Measurements from ENCODE around the gene ARFIP2. TPM values are rescaled to one million over a fixed set of nuclear protein-coding genes. Genes with fewer than 3 reads are reported as not detected.

Gene ARFIP2
- total RNA-seq, 1 donor from 2014 or later: 34.1 TPM

DNA sequence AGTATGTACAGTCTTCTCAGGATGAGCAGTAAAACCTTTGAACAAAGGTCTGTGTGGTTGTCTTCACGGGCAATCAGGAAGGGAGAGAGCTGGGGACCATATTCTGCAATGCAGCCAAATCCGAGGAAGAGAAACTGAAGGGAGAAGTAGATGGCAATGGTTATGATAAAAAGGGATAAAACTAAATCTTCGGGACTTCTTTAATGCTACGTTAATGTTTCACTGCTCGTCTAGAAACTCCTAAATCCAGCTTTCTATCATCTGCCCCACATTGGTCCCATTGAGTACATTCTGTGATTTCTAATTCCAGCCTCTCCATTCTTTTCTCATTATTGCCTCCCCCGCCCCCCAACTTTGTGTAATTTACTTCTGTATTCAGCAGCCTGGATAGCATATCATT lies 1.9 kb upstream of the ARFIP2 start:
- DNase-seq (ENCODE audit: low read depth in 2 of 2): no peak

DNA sequence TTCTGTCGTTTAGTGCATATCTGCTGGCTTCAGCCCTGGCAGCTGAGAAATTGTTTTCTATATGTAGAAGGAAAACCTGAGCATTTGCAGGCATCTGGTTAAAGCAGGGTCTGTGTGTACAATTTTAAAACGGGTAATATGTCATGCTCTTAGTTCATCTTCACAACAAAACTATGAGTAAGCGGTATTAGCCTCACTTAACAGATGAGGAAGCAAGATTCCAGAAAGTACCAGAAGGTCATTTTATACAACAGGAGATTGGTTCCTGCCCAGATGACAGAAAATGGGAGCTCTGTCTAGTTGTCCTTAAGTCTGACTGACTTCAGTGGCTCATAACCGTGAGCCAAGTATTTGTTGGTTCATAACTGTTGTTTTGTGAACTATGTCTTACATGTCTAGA lies 1.3 kb upstream of the ARFIP2 start:
- DNase-seq (ENCODE audit: low read depth in 2 of 2): no peak

DNA sequence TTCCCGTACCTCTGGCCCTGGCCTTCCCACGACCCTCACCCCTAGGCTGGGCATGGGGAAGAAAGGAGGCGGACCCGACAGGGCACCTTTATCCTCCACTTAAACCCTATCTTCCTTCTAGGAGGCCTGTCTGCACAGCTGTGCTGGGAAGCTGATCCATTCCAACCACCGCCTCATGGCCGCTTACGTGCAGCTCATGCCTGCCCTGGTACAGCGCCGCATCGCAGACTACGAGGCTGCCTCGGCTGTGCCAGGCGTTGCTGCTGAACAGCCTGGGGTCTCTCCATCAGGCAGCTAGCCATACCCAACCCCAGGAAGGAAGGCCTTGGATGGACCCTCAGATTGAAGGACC lies 769 bp upstream of the ARFIP2 start:
- peak in 1 of 2 donors; percentile 27 for DNase-seq (ENCODE audit: low read depth in 2 of 2)

DNA sequence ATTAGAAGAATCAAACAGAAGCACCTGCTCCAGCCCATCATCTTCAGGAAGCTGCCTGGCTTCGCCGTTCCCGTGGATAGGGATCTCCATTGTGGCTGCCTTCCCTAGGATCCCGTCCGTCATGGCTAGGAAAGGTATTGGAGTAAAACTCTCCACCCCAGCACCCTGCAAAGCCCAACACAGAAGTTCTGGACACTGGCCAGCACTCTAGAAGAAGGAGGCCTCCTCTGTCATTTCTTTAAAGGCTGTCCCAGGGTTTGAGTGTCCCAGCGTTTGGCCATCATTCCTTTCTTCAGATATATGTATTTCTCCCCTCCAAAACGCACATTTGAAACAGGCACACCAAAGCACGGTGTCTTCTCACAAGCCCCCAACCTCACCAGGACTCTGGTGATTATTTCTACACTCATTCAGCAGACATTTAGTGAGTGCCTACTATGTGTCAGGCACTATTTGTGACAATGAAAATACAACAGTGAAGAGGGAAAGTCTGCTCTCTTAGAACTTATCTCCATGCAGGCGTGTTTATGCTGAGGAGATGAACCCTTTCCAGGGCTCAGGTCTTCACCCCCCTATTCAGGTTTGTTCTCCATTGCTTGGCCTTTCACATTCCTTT lies 724 bp downstream of the ARFIP2 start:
- no peak for DNase-seq (ENCODE audit: low read depth in 2 of 2)

DNA sequence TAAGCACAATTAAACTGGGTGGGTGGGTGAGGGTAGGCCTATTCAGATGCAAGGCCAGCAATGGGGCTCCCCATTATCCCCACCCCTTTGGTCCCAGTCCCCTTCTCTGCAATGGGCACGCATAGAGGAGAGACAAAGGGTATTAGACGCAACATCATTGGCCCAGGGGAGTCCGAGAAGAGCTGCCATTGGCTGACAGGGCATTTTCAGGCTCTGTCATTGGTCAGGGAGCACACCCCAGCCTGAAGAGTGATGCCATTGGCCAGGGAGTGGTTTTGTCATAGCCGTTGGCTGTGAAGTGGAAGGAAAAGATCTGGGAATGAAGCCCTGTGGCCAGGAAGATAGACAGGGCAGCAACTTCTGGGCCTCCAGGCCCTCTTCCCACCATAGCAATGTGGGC lies 4.6 kb downstream of the ARFIP2 start:
- no peak for DNase-seq (ENCODE audit: low read depth in 2 of 2)

DNA sequence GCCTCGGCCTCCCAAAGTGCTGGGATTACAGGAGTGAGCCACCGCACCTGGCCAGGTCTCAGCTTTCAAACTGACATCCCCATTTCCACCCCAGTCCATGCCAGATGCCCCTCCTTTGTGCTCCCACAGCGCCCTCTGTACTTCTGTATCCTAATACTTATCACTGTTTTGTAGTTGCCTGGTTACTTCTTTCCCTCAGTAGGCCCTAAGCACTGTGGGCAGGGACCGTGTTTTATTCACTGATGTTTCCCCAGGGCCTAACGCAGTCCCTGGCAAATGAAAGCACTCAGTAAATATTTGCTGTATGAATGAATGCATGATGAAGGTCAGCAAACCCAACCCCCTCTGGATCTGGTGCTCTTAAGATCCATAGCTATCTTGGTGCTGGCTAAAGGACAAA lies 5.2 kb downstream of the ARFIP2 start:
- DNase-seq (ENCODE audit: low read depth in 2 of 2): no peak

DNA sequence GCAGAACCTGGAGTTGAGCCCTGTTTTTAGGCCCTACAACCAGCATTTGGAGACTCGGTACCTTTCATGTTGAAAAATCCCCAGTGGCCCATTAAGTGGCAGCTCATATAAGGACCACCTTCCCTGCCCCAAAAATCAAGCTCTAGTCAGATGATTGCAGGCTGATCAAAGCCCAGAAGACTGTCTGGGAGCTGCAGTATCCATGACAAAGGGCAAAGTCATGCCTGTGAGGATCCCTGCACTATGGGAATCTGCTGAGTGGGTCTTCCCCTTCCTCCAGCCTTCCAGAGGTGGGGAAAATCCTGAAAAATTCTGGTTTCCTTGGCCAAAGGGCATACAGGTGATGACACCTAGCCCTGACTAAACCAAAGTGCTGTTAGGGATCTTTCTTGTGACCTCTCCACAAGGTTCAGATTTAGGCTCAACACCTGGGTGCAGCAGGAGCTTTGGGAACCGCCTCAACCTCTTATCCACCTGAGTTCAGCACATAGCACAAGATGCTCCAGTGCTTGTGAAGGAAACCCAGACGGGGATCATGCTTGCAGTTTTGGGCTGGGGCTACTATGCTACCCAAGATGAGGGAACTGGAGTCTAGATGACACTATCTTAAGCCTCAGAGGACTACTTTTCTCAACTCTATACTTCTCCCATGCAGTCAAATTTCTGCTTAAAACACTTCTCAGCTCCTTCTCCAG lies 6.2 kb downstream of the ARFIP2 start:
- no peak for DNase-seq (ENCODE audit: low read depth in 2 of 2)

DNA sequence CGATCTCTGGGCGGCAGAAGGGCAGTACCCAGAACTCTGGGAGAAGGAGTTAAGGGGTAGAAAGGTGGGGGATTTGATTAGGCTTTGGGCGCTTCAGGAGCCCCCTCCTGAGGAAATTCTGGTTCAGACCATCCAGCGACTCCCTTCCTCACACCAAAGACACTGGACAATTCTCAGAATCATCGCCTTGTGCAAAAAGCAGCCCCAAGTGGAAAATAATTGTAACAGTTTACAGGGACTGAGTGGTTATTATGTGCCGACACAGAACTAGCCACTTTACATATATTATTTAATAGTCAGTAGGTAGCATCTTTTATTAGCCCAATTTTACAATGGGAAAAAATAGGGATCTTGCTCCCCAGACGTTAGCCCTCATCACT lies 6.7 kb downstream of the ARFIP2 start:
- DNase-seq (ENCODE audit: low read depth in 2 of 2): no peak

DNA sequence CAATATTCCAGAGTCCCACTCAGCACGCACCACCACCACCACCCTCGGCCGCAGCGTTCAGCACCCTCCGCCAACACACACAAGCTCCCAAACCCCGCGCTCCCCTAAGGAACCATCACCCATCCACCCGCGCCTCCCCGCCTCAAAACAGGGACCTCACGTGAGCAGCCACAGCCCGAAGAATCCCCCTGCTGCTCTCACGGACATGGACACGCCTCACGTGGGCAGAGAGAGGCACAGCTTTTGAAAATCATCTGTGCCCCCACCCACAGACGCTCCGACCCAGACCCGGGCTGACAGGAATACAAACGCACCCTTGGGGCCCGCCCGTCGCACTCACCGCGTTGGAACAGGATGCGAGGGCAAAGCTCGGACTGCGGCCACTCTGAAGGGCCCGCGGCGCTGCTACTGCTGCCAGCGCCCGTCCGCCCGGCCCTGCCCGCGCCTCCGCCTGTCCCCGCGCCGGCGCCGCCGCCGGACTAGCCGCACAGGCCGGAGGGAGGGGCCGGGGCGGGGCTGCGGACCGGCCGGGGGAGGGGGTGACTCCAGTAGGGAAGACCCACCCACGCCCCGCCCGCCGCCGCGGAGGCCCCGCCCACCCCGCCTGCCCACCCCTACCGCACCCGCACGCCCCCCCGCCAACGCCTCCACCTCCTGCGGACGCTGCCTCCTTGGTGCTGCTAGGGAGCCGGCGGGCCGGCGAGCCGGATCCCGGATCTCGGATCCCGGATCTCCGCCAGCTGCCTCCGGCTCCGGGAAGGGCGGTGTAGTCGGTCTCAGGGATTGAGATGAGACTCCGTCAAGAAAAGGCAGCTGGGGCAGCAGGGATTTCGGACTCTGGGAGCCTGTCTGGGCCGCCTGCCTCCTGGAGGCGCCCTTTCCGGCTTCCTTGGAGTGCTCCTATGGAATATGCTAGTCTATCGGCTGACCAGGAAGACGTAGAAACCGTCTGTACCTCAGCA lies 7.4 kb downstream of the ARFIP2 start, which contains the start of gene TRIM3:
Gene TRIM3, minus strand, starts transcription at position 491 of the 962 bp plus-strand sequence. CDS start 8,246 bp downstream, outside the sequence.
- DNase-seq (ENCODE audit: low read depth in 2 of 2): peak; percentile 41 to 91

DNA sequence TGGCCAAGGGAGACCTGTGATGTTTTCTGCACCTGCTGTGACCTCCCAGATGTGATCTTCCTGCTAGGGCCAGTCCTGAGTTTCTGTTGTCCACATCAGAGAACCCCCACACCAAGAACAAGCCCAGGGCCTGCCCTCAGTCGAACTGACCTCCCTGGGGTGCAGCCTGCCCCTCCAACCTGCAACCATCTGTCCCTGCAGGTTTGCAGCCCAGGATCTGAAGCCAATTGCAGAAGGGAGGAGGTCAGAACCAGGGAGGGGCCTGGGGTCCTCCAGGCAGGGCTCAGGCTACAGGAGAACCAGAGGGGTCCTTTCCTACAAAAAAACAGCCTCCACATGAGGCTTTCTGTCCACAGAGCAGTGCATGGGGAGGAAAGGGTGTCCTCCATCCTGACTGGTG lies 8.2 kb downstream of the ARFIP2 start:
- no peak for DNase-seq (ENCODE audit: low read depth in 2 of 2)

DNA sequence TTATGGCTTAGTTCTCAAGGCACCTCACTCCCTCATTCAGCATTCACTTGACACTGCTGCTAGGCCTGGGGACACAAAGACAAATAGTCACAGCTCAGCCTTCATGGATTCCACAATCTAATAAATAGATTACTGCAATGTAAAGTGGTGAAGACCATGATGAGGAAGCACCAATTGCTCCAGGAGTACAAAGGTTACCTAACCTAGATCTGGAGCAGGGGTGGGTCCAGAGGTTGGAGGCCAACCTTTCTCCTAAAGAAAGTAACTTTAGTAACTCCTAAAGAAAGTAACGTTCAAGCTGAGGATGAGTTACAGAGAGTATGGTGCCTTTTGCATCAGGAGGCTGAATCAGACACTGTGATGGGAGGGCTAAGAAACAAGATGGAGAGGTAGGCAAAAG lies 11.5 kb downstream of the ARFIP2 start:
- DNase-seq (ENCODE audit: low read depth in 2 of 2): no peak

DNA sequence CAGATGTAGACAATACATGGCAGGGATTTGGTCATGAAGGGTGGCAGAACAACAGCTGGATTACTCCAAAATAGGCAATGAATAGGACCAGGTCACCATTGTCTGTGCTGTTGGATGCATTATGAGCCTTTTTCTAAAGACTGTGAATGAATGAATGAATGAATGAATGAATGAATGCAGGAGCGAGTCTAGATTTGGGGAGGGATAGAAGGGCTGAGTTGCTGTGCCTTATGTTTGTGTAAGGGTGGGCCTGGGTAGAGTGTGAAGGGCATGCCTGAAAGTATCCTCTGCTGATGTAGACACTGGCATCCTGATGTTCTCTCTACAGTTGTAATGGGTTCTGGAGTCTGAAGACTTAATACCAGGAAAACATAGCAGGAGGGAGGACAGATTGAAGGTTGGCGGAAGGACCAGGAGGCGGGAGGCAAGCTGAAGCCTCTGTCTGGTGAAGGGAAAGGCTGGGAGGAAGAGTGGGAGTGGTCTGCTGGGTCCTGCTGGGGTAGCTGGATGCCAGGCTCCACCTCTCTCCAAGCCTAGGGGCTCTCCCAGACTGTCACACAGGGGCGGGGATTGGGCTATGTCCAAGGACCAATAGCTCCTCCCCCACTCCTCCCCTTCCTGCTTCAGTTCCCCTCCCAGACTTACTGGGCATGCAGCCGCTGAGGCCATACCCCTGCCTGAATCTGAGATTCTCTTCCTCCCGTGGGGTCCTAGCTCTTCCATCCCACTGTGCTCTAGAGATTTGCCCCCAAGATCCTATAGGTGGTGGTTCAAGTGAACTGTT lies 12.2 kb downstream of the ARFIP2 start:
- DNase-seq (ENCODE audit: low read depth in 2 of 2): peak; percentile 88 to 96

DNA sequence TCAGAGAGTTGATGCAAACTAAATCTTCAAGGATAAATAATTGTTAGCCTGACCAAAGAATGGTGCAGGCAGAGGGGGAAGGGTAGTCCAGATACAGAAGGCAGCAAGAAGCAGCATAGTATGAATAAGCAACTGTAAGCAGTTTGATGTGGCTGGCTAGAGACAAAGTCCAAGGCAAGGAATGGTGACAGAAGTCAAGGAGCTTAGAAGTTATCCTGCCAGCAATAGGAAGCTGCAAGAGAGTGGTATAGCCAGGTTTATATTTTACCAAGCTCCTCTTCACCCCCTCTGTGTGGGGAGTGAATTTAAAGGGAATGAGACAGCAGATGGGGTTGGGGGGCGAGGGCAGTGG lies 22.1 kb downstream of the ARFIP2 start:
- DNase-seq (ENCODE audit: low read depth in 2 of 2): no peak

DNA sequence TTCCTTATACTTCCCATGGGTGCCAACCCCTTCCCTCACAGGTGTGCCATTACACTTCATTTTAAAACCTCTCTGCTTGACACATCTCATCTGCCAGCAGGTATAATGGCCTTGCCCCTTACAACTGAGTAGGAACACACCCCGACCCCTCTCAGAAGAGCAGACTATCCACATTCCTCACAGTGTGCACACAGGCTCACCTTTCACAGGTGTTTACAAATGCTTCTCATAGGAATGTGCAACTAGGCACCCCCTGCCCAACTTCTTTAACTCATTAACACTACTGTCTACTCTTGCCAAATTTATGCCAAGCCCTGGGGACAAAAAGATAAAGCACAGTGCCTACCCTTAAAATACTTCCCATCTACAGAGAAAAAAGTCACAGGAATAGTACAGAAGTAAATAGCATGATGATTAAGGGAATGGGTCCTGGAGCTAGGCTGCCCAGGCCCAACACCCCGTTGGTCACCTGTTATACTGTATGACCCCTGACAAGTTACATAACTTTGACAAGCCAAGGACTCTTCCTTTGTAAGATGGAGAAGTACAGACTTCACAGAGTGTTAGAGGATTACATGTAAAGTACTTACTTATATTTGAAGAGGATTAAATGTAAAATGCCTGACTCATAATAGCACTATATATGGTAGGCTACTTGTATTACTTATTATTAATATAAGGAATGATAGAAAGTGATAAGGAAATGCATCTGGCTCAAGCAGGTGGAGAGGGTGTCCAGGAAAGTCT lies 22.6 kb downstream of the ARFIP2 start:
- no peak for DNase-seq (ENCODE audit: low read depth in 2 of 2)

DNA sequence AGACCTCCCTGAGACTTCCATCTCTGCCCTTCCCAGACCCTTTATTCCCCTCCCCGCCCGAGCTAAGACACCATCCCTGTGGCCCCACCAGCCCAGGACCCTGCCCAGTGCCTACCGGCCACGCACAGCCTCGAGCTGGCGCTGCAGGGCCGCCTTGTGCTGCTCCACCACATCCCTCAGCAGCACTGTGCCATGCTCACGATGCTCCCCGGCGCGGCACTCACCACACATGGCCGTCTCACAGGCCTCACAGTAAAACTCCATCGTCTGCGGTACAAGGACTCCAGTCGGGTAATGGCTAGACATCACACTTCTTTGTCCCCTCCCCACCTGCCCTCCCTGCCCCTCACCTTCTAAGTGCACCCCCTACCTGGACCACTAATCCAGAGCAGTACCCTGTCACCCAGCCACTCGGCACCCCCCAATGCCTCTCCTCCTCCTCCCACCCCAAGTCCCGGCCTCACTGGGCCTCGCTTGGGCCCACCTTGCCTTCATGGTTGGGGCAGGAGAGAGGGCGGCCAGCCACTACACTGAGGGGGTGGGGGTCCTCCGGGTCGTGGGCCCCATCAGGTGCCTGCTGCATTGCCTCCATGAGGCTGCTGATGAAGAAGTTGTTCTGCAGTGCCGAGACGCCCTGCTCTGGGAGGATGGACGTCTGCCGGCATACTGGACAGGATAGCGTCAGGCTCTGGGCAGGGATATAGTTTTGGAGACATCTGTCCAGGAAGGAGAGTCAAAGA lies 23.4 kb downstream of the ARFIP2 start:
- DNase-seq (ENCODE audit: low read depth in 2 of 2): no peak

DNA sequence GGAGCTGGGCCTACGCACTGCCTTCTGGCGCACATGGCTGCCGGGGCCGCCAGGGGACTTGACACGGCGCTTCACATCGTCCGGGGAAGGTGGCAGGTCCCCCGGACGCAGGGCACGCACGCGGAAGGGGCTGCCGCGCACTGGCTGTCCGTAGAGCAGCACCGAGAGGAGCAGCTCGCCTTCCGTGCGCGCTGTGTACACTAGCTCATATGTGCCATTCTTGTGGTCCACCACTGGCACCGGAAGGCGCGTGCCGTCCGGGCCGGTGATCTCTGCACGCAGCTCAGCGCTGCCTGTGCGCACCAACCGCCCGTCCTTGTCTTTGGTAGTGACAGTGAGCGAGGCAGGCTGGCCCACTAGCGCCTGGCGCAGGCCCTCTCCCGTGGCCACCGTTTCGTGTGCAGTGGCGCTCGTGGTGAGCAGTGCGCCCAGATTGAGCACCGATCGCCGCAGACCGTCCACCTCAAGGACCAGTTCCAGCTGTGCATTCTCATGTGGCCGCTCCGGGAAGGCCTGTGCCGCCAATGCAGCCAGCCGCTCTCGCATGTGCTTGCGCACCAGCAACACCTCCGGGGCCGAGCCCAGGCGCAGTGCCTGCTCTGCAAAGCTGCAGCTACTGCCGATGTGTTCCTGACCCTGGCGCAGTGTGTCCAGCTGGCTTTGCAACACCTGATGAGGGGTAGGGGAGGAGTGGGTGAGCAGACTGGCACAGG lies 24.6 kb downstream of the ARFIP2 start:
- no peak for DNase-seq (ENCODE audit: low read depth in 2 of 2)

DNA sequence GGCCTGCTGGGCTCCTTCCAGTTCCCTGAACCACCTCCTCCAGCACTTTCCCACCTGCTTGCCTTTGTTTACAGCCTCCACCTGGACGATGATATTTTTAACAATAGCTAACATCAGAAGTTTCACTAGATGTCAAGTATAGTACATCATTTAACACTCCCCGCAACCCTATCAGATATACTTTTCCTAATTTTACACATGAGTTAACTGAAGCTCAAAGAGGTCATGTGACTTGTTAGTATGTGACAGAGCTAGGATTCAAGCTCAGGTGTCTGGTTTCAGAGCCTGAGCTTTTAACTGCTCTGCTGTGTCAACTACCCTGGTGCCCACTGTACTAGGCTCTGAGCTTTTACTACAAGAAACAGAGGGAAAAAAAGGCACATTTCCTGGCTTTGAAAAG lies 26.1 kb downstream of the ARFIP2 start:
- no peak for DNase-seq (ENCODE audit: low read depth in 2 of 2)

DNA sequence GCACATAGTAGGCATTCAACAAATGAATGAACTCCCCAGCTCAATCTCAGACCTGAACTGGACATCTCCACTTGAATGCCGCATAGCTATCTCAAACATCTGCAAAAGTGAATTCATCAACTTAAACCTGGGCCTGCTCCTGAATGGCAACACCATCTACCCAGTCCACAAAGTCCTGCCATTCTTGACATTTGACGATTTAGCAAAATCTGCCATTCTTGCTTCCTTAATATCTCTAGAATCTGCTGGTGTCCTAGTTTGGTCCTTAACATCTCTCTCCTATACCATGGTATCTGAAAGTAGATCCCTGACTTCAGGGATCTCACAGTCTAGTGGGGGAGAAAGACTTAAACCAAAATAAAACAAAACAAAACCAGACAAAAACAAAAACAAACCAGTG lies 28.0 kb downstream of the ARFIP2 start:
- DNase-seq (ENCODE audit: low read depth in 2 of 2): no peak

DNA sequence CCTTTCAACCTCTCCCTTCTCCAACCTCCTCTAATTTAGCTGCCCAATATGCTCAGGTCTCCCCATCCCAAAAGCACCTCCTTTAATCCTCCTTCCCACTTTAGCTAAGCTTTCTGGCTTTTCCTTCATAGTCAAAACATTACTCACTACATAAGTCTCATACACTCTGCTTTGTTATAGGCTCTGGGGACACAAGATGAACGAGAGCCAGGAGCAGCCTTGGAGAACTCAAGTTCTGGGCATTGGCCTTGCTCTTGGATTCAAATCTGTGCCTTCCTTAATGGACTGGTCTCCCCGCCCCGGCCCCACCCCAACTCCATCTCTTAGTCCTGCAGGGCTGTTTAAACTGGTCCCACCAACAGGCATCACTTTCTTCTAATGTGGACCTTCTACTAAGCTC lies 28.9 kb downstream of the ARFIP2 start:
- DNase-seq (ENCODE audit: low read depth in 2 of 2): no peak

DNA sequence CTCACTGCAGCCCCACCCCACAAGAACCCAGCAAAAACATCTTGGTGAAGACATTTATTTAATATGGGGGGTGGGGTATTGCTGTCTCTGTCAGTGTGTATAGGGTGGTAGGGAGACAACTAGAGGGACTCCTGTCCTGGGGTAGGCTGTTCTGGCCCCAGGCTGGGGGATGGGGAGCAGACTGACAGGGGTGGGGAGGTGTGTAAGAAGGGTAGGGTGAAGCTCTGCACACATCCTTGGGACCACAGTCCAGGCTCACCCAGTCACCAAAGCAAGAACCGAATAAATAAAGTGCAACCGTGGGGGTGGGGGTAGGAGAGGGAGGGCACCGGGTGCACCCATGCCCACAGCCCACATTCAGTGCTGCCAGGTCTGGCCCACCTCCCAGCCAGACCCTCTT lies 32.6 kb downstream of the ARFIP2 start:
- no peak for DNase-seq (ENCODE audit: low read depth in 2 of 2)

Data from dermis microvascular lymphatic vessel endothelial cell (primary cell).